GM12875 (cell line): ENCODE data around the gene SULT1C4.
"Not testable (repeated sequence)": the region's sequence is repeated elsewhere in the genome, so short reads cannot be mapped to it uniquely, and the experiment has no call there.

Experiments
- H3K4me3 ChIP-seq: one replicate; pipeline ENCODE4 v1.5.1; 2011; ENCODE audit warnings: low read depth, low read length, control low read depth
- CTCF ChIP-seq: IDR thresholded peaks from 2 replicates; pipeline ENCODE4 v1.5.1; 2011; ENCODE audit warnings: low read depth, mild to moderate bottlenecking, control low read depth, inconsistent platforms, low read length, moderate library complexity, borderline replicate concordance; ENCODE audit not compliant: insufficient read depth

The SULT1C4 gene

GRCh38 chr2:108349571-108349928 is 28.2 kb upstream of the SULT1C4 start:
- TF ChIP-seq CTCF = no peak
- H3K4me3 ChIP-seq = no peak overlapping the region

- TF ChIP-seq CTCF = no peak
- no peak overlapping the region for H3K4me3 ChIP-seq
Observed at GRCh38 chr2:108351889-108352288, 25.9 kb upstream of the SULT1C4 start.

- no peak overlapping the region for H3K4me3 ChIP-seq
- TF ChIP-seq CTCF = no peak
Observed at GRCh38 chr2:108354136-108354535, 23.6 kb upstream of the SULT1C4 start.

GRCh38 chr2:108355906-108356734 is 21.6 kb upstream of the SULT1C4 start:
- H3K4me3 ChIP-seq = no peak overlapping the region
- no peak for TF ChIP-seq CTCF

GRCh38 chr2:108359336-108359735 is 18.4 kb upstream of the SULT1C4 start:
- H3K4me3 ChIP-seq = not testable (repeated sequence)

- H3K4me3 ChIP-seq = no peak overlapping the region
- no peak for TF ChIP-seq CTCF
Observed at GRCh38 chr2:108360776-108361468, 16.8 kb upstream of the SULT1C4 start.

- no peak overlapping the region for H3K4me3 ChIP-seq
Observed at GRCh38 chr2:108363024-108363907, 14.5 kb upstream of the SULT1C4 start.

More at GRCh38 chr2:108363024-108363907, 14.5 kb upstream of the SULT1C4 start:
- TF ChIP-seq CTCF = no peak
